ENCODE measurements around the gene PDE4B. TPM values are rescaled to one million over a fixed set of nuclear protein-coding genes. Genes with fewer than 3 reads are reported as not detected.

PDE4B gene
- polyA plus RNA-seq, 1 experiment, result 20.6 TPM

DNA sequence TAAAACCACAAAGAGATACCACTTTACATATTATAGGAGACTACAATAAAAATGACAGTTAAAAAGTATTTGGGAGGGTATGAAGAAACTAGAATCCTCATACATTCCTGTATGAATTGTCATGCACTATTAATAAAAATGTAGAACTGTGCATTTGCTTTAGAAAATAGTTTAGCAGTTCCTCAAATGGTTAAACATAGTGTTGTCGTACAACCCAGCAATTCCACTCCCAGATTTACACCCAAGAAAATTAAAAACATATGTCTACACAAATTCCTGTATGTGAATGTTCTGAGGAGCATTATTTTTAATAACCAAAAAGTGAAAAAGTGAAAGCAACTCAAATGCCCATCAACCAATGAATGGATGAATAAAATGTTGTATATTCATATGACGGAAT lies 23.1 kb upstream of the PDE4B start:
- Histone ChIP-seq H3K4me3 (ENCODE audit: low read depth, low read length) (no peak overlapping the region), H3K36me3 (ENCODE audit: control insufficient read depth, insufficient read depth, low read length) (no peaks in the 10 kb centered on the region), H3K27me3 (ENCODE audit: control insufficient read depth, insufficient read depth, low read length) (no peaks in the 10 kb centered on the region)
- peak; percentile 58 for DNase-seq (ENCODE audit: low read depth)
- TF ChIP-seq CTCF (IDR thresholded peaks at IDR 0.05; ENCODE audit: insufficient read depth, low read depth, low read length), result no peak
- POLR2A ChIA-PET, result no interaction called here
- CTCF ChIA-PET, result no interaction called here

GRCh38 chr1:65772607-65773006 lies 20.1 kb upstream of the PDE4B start:
- Histone ChIP-seq H3K36me3 (ENCODE audit: control insufficient read depth, insufficient read depth, low read length) (no peaks in the 10 kb centered on the region), H3K4me3 (ENCODE audit: low read depth, low read length) (no peak overlapping the region), H3K27me3 (ENCODE audit: control insufficient read depth, insufficient read depth, low read length) (no peaks in the 10 kb centered on the region)
- no peak for DNase-seq (ENCODE audit: low read depth)
- POLR2A ChIA-PET, result no interaction called here
- no peak for TF ChIP-seq CTCF (IDR thresholded peaks at IDR 0.05; ENCODE audit: insufficient read depth, low read depth, low read length)
- CTCF ChIA-PET, result no interaction called here

GRCh38 chr1:65773391-65774123 lies 19.1 kb upstream of the PDE4B start:
- no peaks in the 10 kb centered on the region for H3K36me3 ChIP-seq (ENCODE audit: control insufficient read depth, insufficient read depth, low read length)
- ChIA-PET CTCF (no interaction called here), POLR2A (no interaction called here)
- DNase-seq (ENCODE audit: low read depth), result no peak
- H3K27me3 ChIP-seq (ENCODE audit: control insufficient read depth, insufficient read depth, low read length), result no peaks in the 10 kb centered on the region
- no peak overlapping the region for H3K4me3 ChIP-seq (ENCODE audit: low read depth, low read length)
- no peak for TF ChIP-seq CTCF (IDR thresholded peaks at IDR 0.05; ENCODE audit: insufficient read depth, low read depth, low read length)

- POLR2A ChIA-PET, result no interaction called here
- CTCF ChIA-PET, result no interaction called here
- Histone ChIP-seq H3K36me3 (ENCODE audit: control insufficient read depth, insufficient read depth, low read length) (no peaks in the 10 kb centered on the region), H3K27me3 (ENCODE audit: control insufficient read depth, insufficient read depth, low read length) (no peaks in the 10 kb centered on the region), H3K4me3 (ENCODE audit: low read depth, low read length) (no peak overlapping the region)
- TF ChIP-seq CTCF (IDR thresholded peaks at IDR 0.05; ENCODE audit: insufficient read depth, low read depth, low read length), result no peak
- no peak for DNase-seq (ENCODE audit: low read depth)
Measured at GRCh38 chr1:65788762-65789161, 3.9 kb upstream of the PDE4B start.

GRCh38 chr1:65791396-65791795 lies 1.3 kb upstream of the PDE4B start:
- H3K27me3 ChIP-seq (ENCODE audit: control insufficient read depth, insufficient read depth, low read length), result no peaks in the 10 kb centered on the region; the same call in 1 of the 2 replicates
- CTCF ChIA-PET, result interaction anchor here (0.7 kb wide), 1 partner anchor 8 kb away, joined by 3 read pairs; no protein-coding TSS in a partner anchor

More at GRCh38 chr1:65791396-65791795, 1.3 kb upstream of the PDE4B start:
- no peak overlapping the region for H3K4me3 ChIP-seq (ENCODE audit: low read depth, low read length)
- POLR2A ChIA-PET, result no interaction called here
- TF ChIP-seq CTCF (IDR thresholded peaks at IDR 0.05; ENCODE audit: insufficient read depth, low read depth, low read length), result no peak
- no peaks in the 10 kb centered on the region for H3K36me3 ChIP-seq (ENCODE audit: control insufficient read depth, insufficient read depth, low read length)
- no peak for DNase-seq (ENCODE audit: low read depth)
